Activated naive CD4-positive, alpha-beta T cell treated with anti-CD3 and anti-CD28 coated beads, Interleukin-2, amount 50 U/mL, for 16 hours (primary cell): Measurements from ENCODE around the gene MCOLN3.
"Not testable (repeated sequence)": the region's sequence is repeated elsewhere in the genome, so short reads cannot be mapped to it uniquely, and the experiment has no call there.

Experiments
- DNase-seq: peaks from one replicate; pipeline ENCODE4 v3.0.0-alpha.2; 2020

The MCOLN3 gene

DNA sequence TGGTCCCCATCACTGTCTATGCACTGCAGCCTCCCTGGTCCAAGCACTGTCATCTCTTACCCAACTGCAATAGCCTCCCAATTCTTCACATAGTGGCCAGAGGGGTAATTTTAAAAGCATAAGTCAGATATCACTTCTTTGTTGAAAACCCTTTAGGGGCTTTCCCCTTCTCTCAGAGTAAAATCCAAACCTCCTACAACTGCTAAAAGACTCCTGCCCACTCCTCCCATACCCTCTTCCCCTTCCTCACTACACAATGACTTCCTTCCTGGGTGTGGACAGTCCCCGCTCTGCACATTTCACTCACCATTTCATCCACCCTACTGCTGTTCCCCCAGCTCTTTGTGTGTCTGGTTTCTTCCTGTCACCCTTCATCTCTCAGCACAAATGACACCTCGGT, 59.7 kb downstream of the MCOLN3 start:
- no peak for DNase-seq

DNA sequence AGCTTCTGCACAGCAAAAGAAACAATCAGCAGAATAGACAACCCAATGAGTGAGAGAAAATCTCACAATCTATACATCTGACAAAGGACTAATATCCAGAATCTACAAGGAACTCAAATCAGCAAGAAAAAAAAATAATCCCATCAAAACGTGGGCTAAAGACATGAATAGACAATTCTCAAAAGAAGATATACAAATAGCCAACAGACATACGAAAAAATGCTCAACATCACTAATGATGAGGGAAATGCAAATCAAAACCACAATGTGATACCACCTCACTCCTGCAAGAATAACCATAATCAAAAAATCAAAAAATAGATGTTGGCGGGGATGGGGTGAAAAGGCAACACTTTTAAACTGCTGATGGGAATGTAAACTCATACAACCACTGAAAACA, 61.7 kb downstream of the MCOLN3 start:
- DNase-seq, result not testable (repeated sequence)

DNA sequence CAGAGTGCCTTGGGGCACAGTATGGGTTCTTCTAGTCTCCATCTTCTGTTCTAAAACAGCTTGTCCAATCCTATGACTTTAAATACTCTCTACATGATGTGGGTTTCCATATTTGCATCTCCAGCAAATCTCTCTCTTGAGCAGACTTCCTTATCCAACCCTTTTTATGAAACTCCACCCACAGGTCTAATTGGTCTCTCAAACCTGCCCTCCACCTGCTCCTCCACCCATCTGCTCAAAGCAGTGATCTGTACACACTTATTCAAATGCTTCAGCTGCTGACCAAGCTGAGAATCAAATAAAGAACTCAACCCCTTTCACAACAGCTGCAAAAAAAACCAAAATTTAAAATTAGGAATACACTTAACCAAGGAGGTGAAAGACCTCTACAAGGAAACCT, 62.9 kb downstream of the MCOLN3 start:
- DNase-seq, result no peak

DNA sequence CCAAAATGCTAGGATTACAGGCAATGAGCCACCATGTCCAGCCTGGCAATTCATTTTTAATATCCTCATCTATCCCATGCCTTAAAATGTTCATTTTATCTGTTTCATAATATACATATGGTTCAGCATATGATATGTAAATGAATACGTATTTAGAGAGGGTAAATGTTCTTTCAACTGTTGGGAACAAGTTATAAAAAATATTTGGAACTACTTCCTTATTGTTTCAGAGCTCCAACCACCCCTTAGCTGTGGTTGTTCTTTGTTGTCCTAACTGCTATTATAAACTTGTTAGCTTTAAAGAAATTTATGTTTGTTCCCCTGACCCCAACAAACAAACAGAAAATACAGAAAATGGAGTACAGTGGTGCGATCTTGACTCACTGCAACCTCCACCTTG, 65.9 kb downstream of the MCOLN3 start:
- DNase-seq, result no peak

DNA sequence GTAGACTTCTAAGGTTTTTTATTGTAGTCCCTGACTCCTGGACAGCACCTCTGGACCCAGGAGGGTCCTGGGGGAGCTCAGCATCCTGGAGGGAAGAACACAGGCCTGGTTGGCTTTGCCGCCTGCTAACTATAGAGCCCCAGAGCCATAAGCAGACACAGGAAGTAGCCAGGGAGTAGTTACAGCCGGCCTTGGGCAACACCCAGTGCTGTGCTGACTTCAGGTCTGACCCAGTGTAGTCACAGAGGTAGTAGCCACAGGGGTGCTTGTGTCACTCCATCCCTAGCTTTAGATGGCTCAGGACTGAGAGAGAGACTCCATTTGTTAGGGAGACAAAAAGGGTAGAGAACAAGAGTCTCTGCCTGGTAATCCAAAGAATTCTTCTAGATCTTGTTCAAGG, 73.3 kb downstream of the MCOLN3 start:
- no peak for DNase-seq

- no peak for DNase-seq
Observed at GRCh38 chr1:84973498-84974334, 74.6 kb downstream of the MCOLN3 start.

GRCh38 chr1:84972377-84972987, 75.8 kb downstream of the MCOLN3 start:
- no peak for DNase-seq

- no peak for DNase-seq
Observed at GRCh38 chr1:84971957-84972356, 76.3 kb downstream of the MCOLN3 start.

DNA sequence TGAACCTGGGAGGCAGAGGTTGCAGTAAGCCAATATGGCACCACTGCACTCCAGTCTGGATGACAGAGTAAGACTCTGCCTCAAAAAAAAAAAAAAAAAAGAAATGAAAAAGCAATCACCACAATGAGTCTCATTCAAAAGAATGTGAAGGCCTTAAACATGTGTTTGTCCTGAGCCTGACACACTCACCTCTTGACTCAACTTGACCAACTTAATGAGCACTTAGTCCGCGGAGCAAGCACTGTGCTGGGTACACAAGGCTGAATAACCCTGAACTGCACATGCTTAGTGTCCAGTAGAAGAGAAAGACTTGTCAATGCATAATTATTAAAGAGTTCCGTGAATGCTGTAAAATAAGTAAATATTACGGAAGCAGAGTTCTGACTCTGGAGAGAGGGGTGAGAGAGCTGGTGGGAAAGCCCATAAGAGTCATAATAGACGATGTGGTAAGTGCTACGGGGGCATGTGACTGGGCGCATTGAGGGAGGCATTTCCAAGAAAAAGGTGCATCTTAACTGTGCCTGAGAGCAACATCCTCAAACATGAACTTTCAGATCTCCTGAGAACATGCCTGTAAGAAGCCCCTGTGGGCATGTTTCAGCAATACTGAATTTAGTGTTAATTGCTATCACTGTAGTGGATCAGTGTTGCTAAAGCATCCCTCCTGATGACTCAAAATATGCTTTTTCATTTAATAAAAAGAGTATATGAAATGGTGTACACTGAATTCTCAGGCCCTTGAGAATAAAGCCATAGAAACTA, 78.6 kb downstream of the MCOLN3 start:
- DNase-seq, result no peak

DNA sequence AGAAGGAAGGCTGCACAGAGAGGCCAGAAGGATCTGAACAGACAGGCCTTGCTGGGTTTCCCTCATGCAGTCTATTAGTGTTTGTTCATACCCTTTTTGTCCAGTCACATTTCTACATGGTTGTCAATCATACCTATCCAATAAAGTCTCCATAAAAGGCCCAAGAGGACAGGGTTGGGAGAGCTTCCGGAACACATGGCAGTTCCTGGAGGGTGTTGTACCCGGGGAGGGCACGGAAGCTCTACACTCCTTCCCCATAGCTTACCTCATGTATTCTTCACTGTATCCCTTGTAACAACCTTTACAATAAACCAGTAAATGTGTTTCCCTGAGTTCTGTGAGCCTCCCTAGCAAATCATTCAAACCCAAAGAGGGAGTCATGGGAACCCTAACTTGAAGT, 79.4 kb downstream of the MCOLN3 start:
- no peak for DNase-seq

DNA sequence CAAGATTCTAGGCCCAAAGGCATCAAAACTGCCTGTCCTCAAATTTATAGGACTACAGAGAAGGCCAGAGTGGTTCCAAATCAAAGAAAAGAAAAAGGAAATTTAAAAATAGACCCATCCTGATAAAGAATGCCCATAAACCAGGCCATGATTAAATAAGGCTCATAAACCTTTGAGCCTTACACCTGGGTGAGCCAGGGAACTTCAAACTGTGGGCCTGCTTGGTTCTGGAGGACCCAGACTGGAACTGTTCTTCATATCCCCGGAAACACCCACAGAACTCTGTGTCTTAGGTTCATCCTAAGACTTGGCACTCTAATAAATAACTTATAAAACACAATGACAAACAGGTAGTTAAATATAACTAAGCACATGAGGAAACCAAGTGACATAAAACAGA, 80.2 kb downstream of the MCOLN3 start:
- DNase-seq, result no peak
